DMS153 (cell line): Measurements from ENCODE around the gene HSPA8.
A peak's percentile ranks its signal among the peaks of the same experiment; 100 is the strongest.
"Not testable (repeated sequence)": the region's sequence is repeated elsewhere in the genome, so short reads cannot be mapped to it uniquely, and the experiment has no call there.

Experiments used
- DNase-seq: peaks from one replicate; lab custom pipeline; 2025; lab: John Stamatoyannopoulos, UW

Gene HSPA8

GRCh38 chr11:123072332-123072761 lies 10.4 kb upstream of the HSPA8 start:
- no peak for DNase-seq

- no peak for DNase-seq
Observed at GRCh38 chr11:123069908-123070821, 8.2 kb upstream of the HSPA8 start.

GRCh38 chr11:123065621-123066020 lies 3.7 kb upstream of the HSPA8 start:
- no peak for DNase-seq

GRCh38 chr11:123063826-123064657 lies 2.1 kb upstream of the HSPA8 start:
- DNase-seq = no peak

GRCh38 chr11:123062892-123063825 lies 1.2 kb upstream of the HSPA8 start:
- no peak for DNase-seq

- DNase-seq = peak; percentile 99
Observed at GRCh38 chr11:123062158-123062891, 389 bp upstream of the HSPA8 start.

GRCh38 chr11:123060277-123061000 lies 1.5 kb downstream of the HSPA8 start:
- no peak for DNase-seq

DNA sequence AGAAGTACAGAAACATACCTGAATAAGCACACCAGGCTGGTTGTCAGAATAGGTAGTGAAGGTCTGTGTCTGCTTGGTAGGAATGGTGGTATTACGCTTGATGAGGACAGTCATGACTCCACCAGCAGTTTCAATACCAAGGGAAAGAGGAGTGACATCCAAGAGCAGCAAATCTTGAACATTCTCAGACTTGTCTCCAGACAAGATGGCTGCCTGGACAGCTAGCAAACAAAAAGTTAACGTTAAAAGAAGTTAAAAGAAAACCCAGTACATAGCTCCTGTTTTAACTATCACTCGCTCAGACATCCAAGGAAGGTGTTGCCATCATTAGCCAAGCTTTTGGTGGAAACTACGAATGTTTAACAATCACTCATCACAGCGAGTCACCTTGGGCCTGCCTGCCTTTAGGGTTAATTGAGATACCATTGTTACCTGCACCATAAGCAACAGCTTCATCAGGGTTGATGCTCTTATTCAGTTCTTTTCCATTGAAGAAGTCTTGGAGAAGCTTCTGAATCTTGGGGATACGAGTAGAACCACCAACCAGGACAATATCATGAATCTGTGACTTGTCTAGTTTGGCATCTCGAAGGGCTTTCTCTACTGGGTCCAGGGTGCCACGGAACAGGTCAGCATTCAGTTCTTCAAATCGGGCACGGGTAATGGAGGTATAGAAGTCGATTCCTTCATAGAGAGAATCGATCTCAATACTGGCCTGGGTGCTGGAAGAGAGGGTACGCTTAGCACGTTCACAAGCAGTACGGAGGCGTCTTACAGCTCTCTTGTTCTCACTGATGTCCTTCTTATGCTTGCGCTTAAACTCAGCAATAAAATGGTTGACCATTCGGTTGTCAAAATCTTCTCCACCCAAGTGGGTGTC lies 2.7 kb downstream of the HSPA8 start:
- not testable (repeated sequence) for DNase-seq

- DNase-seq = no peak
Observed at GRCh38 chr11:123057661-123058305, 4.2 kb downstream of the HSPA8 start.

DNA sequence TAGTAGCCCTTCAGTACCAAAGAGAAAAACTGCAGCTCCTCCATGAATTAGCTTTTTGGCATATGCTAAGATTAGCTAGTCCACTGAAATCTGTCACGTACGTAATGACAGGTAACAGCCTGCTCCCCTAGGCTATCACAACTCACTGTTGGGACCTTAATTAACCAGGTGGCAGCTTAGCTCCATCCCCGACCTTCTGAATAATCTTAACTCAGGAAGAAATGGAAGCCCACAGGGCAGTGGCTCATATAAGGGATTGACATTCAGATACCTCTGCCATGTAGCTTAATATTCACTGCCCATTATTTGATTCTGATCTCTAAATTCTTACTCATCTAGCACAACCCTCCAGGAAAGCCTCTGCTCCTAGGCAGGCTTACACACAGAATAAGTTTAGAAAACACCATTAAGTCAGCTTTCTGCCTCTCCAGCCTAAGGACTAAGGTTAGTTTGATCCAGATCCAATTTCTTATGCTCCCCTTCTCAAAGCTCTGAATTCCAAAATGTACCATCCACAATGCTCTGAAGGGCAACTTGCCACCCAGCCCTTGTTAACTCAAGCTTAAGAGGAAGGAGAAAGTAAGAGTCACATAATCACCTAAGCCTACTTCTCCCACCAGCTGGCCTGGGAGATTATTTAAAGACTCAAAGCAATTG lies 5.0 kb downstream of the HSPA8 start:
- DNase-seq = no peak

DNA sequence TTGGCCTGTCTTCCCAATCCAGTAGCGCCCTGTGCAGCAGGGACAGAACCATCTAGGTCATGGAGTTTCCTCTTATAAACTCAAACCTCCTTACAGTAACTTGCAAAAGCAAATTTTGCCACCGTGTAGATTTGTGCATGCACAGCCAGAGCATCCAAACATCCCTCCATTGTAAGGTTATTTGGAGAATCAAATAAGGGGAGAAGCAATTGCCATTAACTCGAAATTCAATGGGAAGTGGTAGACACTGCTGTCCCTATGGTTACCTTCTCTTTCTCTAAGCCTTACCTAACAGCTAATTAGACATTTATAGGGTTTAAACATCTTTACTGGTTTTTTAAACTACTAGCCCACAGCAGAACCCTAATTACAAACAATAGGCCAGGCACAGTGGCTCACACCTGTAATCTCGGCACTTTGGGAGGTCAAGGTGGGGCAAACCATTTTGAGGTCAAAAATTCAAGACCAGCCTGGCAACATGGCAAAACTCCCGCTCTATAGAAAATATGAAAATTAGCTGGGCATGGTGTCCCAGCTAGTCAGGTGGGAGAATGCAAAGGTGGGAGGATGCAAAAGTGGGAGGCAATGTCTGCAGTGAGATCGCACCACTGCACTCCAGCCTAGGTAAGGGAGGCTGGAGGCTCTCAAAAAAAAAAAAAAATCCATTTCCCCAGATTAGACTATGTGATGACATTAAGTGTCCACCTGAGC lies 6.6 kb downstream of the HSPA8 start:
- no peak for DNase-seq

GRCh38 chr11:123054301-123055065 lies 7.5 kb downstream of the HSPA8 start:
- DNase-seq = peak; percentile 68

GRCh38 chr11:123052901-123053721 lies 8.8 kb downstream of the HSPA8 start:
- DNase-seq = no peak

- no peak for DNase-seq
Observed at GRCh38 chr11:123051634-123052033, 10.3 kb downstream of the HSPA8 start.

DNA sequence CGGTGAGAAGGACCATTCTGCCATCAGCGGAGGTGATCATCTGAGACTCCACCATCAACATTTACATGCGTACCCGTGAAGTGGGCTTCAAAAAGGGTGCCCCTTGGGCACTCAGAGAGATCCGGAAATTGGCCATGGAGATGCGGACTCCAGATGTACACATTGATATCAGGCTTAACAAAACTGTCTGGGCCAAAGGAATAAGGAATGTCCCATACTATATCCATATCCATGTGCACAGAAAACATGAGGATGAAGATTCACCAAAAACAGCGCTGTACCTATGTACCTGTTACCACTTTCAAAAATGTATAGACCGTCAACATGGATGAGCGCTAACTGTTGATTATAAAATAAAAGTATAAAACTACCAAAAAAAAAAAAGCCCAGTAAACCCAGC lies 10.8 kb downstream of the HSPA8 start:
- no peak for DNase-seq

DNA sequence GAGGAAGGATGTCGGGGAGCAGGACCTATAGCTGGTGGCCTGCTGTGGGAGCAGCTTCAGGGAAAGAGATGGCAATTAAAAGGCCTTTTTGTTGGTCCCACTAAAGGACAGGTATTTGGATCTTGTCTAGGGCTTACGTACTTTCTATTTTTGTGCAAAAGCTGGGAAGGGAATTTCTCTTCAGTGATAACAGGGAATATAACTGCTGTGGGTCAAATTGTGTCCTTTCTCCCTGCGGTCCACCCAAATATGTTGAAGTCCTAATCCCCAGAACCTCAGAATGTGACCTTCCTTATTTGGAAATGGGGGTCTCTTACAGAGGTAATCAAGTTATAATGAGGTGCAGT lies 14.0 kb downstream of the HSPA8 start:
- no peak for DNase-seq
